Lower leg skin (tissue), 3 donors: ENCODE data around the gene VTI1A.

Source experiments
- POLR2A ChIP-seq, 2 donors: fragments of 450-650 bp; IDR thresholded peaks; one replicate each; pipeline ENCODE4 v1.6.1; 2016 to 2017; ENCODE audit warnings: antibody characterized with exemption in 2 of 2, mild to moderate bottlenecking in 1 of 2, moderate library complexity in 1 of 2
- TF ChIP-seq, protein P1 (sequence below), 3 donors: fragments of 450-650 bp; IDR thresholded peaks; one replicate each; pipeline ENCODE4 v1.5.1; 2016; ENCODE audit warnings: antibody characterized with exemption in 3 of 3, mild to moderate bottlenecking in 3 of 3, moderate library complexity in 2 of 3

DNA sequence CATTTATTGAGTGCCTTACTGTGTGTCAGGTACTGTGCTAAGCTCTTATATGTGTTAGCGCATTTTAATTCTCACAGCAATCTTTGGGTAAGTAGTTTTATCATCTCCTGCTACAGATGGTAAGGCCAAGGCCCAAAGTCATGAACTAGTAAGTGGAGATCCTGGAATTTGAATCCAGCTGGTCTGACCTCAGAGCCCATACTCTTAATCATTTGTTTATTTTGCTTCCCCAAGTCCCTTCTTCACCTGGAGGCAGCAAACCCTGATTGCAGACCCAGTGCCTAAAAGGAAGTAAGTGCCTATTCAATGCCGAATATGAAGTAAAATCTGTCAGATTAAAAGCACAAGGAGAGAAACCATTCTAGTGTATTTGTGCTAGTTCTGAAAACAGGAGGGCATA lies 320.1 kb downstream of the VTI1A start:
- TF ChIP-seq, protein P1, sequence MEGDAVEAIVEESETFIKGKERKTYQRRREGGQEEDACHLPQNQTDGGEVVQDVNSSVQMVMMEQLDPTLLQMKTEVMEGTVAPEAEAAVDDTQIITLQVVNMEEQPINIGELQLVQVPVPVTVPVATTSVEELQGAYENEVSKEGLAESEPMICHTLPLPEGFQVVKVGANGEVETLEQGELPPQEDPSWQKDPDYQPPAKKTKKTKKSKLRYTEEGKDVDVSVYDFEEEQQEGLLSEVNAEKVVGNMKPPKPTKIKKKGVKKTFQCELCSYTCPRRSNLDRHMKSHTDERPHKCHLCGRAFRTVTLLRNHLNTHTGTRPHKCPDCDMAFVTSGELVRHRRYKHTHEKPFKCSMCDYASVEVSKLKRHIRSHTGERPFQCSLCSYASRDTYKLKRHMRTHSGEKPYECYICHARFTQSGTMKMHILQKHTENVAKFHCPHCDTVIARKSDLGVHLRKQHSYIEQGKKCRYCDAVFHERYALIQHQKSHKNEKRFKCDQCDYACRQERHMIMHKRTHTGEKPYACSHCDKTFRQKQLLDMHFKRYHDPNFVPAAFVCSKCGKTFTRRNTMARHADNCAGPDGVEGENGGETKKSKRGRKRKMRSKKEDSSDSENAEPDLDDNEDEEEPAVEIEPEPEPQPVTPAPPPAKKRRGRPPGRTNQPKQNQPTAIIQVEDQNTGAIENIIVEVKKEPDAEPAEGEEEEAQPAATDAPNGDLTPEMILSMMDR (IDR thresholded peaks at IDR 0.05) = no peak
- no peak for TF ChIP-seq POLR2A (IDR thresholded peaks at IDR 0.05)
